ENCODE measurements around the gene SIPA1L3.

DNA sequence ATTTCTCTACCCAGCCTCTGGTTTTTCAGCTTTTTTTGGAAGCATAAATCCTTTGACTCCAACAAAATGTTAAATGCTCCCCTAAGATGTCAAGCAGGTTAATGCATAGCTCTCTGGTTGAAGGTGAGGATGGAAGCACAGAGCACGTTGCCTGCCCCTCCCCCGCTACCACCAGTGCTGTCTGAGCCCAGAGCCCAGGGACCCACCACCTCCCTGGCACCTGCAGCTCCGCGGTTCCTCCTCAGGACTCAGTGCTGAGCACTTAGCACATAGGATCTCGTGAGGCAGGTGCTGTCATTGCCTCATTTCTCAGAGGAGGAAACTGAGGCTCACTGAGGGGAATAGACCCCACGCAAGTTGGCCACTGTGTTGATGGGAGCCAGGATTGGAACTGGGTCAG, 268.4 kb downstream of the SIPA1L3 start:
- TF ChIP-seq CEBPB (IDR thresholded peaks at IDR 0.05) (no peak), YY1 (IDR thresholded peaks at IDR 0.05; ENCODE audit: low read depth) (no peak), RAD21 (IDR thresholded peaks at IDR 0.05; ENCODE audit: low read depth) (no peak), TCF12 (IDR thresholded peaks at IDR 0.05; ENCODE audit: low read depth) (no peak), FOXM1 (IDR thresholded peaks at IDR 0.05; ENCODE audit: borderline replicate concordance, low read depth) (no peak), EP300 (IDR thresholded peaks at IDR 0.05; ENCODE audit: borderline replicate concordance) (no peak), ZBTB7A (IDR thresholded peaks at IDR 0.05; ENCODE audit: low read depth) (no peak)
- TF ChIP-seq, protein P1, sequence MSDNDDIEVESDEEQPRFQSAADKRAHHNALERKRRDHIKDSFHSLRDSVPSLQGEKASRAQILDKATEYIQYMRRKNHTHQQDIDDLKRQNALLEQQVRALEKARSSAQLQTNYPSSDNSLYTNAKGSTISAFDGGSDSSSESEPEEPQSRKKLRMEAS (IDR thresholded peaks at IDR 0.05): no peak
- TF ChIP-seq, protein P2, sequence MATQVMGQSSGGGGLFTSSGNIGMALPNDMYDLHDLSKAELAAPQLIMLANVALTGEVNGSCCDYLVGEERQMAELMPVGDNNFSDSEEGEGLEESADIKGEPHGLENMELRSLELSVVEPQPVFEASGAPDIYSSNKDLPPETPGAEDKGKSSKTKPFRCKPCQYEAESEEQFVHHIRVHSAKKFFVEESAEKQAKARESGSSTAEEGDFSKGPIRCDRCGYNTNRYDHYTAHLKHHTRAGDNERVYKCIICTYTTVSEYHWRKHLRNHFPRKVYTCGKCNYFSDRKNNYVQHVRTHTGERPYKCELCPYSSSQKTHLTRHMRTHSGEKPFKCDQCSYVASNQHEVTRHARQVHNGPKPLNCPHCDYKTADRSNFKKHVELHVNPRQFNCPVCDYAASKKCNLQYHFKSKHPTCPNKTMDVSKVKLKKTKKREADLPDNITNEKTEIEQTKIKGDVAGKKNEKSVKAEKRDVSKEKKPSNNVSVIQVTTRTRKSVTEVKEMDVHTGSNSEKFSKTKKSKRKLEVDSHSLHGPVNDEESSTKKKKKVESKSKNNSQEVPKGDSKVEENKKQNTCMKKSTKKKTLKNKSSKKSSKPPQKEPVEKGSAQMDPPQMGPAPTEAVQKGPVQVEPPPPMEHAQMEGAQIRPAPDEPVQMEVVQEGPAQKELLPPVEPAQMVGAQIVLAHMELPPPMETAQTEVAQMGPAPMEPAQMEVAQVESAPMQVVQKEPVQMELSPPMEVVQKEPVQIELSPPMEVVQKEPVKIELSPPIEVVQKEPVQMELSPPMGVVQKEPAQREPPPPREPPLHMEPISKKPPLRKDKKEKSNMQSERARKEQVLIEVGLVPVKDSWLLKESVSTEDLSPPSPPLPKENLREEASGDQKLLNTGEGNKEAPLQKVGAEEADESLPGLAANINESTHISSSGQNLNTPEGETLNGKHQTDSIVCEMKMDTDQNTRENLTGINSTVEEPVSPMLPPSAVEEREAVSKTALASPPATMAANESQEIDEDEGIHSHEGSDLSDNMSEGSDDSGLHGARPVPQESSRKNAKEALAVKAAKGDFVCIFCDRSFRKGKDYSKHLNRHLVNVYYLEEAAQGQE (IDR thresholded peaks at IDR 0.05; ENCODE audit: low read depth): no peak

Data from Ishikawa (cell line).